AG09319 (cell line): ENCODE measurements around the gene NMNAT1.

Experiments
- DNase-seq: peaks from one replicate; pipeline ENCODE4 v3.0.0-alpha.2; 2010; ENCODE audit warnings: low read depth; ENCODE audit errors: extremely low read depth
- CTCF ChIP-seq: IDR thresholded peaks from 2 replicates; pipeline ENCODE4 v1.5.1; 2011; ENCODE audit warnings: low read depth, mild to moderate bottlenecking, inconsistent platforms, low read length, moderate library complexity

The NMNAT1 gene

GRCh38 chr1:9960706-9961562 lies 17.7 kb downstream of the NMNAT1 start:
- DNase-seq: no peak
- TF ChIP-seq CTCF: no peak

GRCh38 chr1:9984253-9984652 lies 41.0 kb downstream of the NMNAT1 start:
- DNase-seq: no peak
- TF ChIP-seq CTCF: no peak

- no peak for DNase-seq
- no peak for TF ChIP-seq CTCF
Observed at GRCh38 chr1:9985001-9985400, 41.7 kb downstream of the NMNAT1 start.

- DNase-seq: no peak
- TF ChIP-seq CTCF: no peak
Observed at GRCh38 chr1:9989773-9990172, 46.5 kb downstream of the NMNAT1 start.

GRCh38 chr1:9990944-9991343 lies 47.7 kb downstream of the NMNAT1 start:
- no peak for TF ChIP-seq CTCF
- DNase-seq: no peak

GRCh38 chr1:9992910-9993309 lies 49.6 kb downstream of the NMNAT1 start:
- TF ChIP-seq CTCF: no peak
- DNase-seq: no peak

GRCh38 chr1:9993561-9994075 lies 50.3 kb downstream of the NMNAT1 start:
- TF ChIP-seq CTCF: no peak
- DNase-seq: no peak
